A673 (cell line): Measurements from ENCODE around the gene AGPAT3. TPM values are rescaled to one million over a fixed set of nuclear protein-coding genes. Genes with fewer than 3 reads are reported as not detected.
A peak's percentile ranks its signal among the peaks of the same experiment; 100 is the strongest.

Experiments used
- BruUV-seq: library from RNA; stranded (reverse); fragments of 400-500 nt; replicated peaks from 2 replicates; lab custom pipeline; 2021; lab: Mats Ljungman, UMichigan
- CTCF ChIA-PET: fragments of 300-600 bp; sonication (Branson Sonifier 250); formaldehyde crosslinking; loops from one replicate; lab custom pipeline; 2022; ENCODE audit warnings: antibody characterized with exemption; lab: Charles Lee
- POLR2A ChIA-PET: fragments of 300-600 bp; sonication (Branson Sonifier 250); formaldehyde crosslinking; loops from one replicate; lab custom pipeline; 2022; ENCODE audit warnings: antibody characterized with exemption; ENCODE audit not compliant: low non-redundant PET; lab: Charles Lee
- DNase-seq: peaks from one replicate; pipeline ENCODE4 v3.0.0-alpha.2; 2015; ENCODE audit warnings: low spot score
- H3K27ac ChIP-seq: fragments of 200-600 bp; sonication (generic); 2 replicates; pipeline ENCODE4 v1.5.1; 2016; ENCODE audit warnings: mixed run types, low read depth, mild to moderate bottlenecking, mixed read lengths, antibody characterized with exemption, low read length; ENCODE audit not compliant: poor library complexity, severe bottlenecking
- H3K27me3 ChIP-seq: fragments of 200-600 bp; sonication (generic); replicated peaks from 2 replicates; pipeline ENCODE4 v1.6.1; 2017; ENCODE audit warnings: mixed run types, low read depth, mild to moderate bottlenecking, mixed read lengths, antibody characterized with exemption, low read length; ENCODE audit not compliant: insufficient read depth, poor library complexity
- H3K36me3 ChIP-seq: fragments of 200-600 bp; sonication (generic); 2 replicates; pipeline ENCODE4 v1.6.1; 2016; ENCODE audit warnings: mixed run types, mild to moderate bottlenecking, mixed read lengths, antibody characterized with exemption, low read length; ENCODE audit not compliant: insufficient read depth, poor library complexity, severe bottlenecking
- H3K4me1 ChIP-seq: fragments of 200-600 bp; sonication (generic); 2 replicates; pipeline ENCODE4 v1.6.1; 2017; ENCODE audit warnings: mixed run types, mild to moderate bottlenecking, mixed read lengths, antibody characterized with exemption, low read length; ENCODE audit not compliant: insufficient read depth, poor library complexity, severe bottlenecking
- H3K4me3 ChIP-seq: fragments of 200-600 bp; sonication (generic); 2 replicates; pipeline ENCODE4 v1.5.1; 2016; ENCODE audit warnings: low read depth, mixed run types, mild to moderate bottlenecking, mixed read lengths, low read length; ENCODE audit not compliant: poor library complexity, severe bottlenecking
- H3K9me3 ChIP-seq: fragments of 200-600 bp; sonication (generic); 2 replicates; pipeline ENCODE4 v1.6.1; 2016; ENCODE audit warnings: mixed run types, low read depth, mild to moderate bottlenecking, mixed read lengths, antibody characterized with exemption, low read length; ENCODE audit not compliant: poor library complexity, severe bottlenecking
- CTCF ChIP-seq: fragments of 300-800, 200-600 bp; sonication (generic); conservative IDR thresholded peaks from 2 replicates; pipeline ENCODE4 v1.5.1; 2017; ENCODE audit warnings: low read depth, mild to moderate bottlenecking, antibody characterized with exemption, low read length, moderate library complexity, mixed read lengths
- EZH2 ChIP-seq: fragments of 200-600 bp; sonication (generic); IDR thresholded peaks from 2 replicates; pipeline ENCODE4 v1.6.1; 2017; ENCODE audit warnings: borderline replicate concordance, low read depth, mild to moderate bottlenecking, mixed read lengths, antibody characterized with exemption, low read length; ENCODE audit not compliant: poor library complexity, severe bottlenecking
- intact Hi-C: fragments of 100-400 bp; cut with micrococcal nuclease; formaldehyde crosslinking; loops from one replicate; pipeline ENCODE4 v1.10.0; 2022; ENCODE audit not compliant: unreplicated experiment
- total RNA-seq: library from RNA; stranded (reverse); gene quantifications from 2 replicates; pipeline ENCODE4 v1.2.3, GENCODE V29; 2021

The AGPAT3 gene
- total RNA-seq, 1 experiment from 2014 or later = 69.6 TPM

GRCh38 chr21:44021064-44021463 lies 156.0 kb downstream of the AGPAT3 start:
- Histone ChIP-seq H3K9me3 (no peaks in the 10 kb centered on the region), H3K36me3 (no peaks in the 10 kb centered on the region), H3K4me1 (peaks cover 23% of the 10 kb centered on the region), H3K27me3 (no peaks in the 10 kb centered on the region), H3K27ac (no peak overlapping the region), H3K4me3 (no peak overlapping the region)
- ChIA-PET CTCF (no interaction called here), POLR2A (no interaction called here)
- TF ChIP-seq EZH2 (no peak), CTCF (no peak)
- no TSS peak for BruUV-seq
- intact Hi-C loops = no loop called here
- DNase-seq = no peak

GRCh38 chr21:44024257-44024656 lies 159.2 kb downstream of the AGPAT3 start:
- no peaks in the 10 kb centered on the region for H3K9me3 ChIP-seq
- DNase-seq = no peak
- H3K27me3 ChIP-seq = no peaks in the 10 kb centered on the region
- H3K4me1 ChIP-seq = peaks cover 52% of the 10 kb centered on the region
- ChIA-PET CTCF (no interaction called here), POLR2A (interaction anchor here (0.8 kb wide), 1 partner anchor 9 kb away, joined by 3 read pairs; no protein-coding TSS in a partner anchor)
- TF ChIP-seq EZH2 = no peak
- TF ChIP-seq CTCF = no peak
- intact Hi-C loops = no loop called here
- H3K4me3 ChIP-seq = no peak overlapping the region
- no TSS peak for BruUV-seq
- no peak overlapping the region for H3K27ac ChIP-seq
- no peaks in the 10 kb centered on the region for H3K36me3 ChIP-seq

- H3K36me3 ChIP-seq = no peaks in the 10 kb centered on the region
- no peak overlapping the region for H3K4me3 ChIP-seq
- no peaks in the 10 kb centered on the region for H3K27me3 ChIP-seq
- BruUV-seq = no TSS peak
- H3K27ac ChIP-seq = peak overlapping the region; percentile 81
- intact Hi-C loops = no loop called here
- ChIA-PET POLR2A (interaction anchor here (0.6 to 0.8 kb wide), 2 partner anchors 10 to 253 kb away, joined by 3 to 11 read pairs; no protein-coding TSS in a partner anchor), CTCF (no interaction called here)
- no peak for DNase-seq
- H3K4me1 ChIP-seq = peaks cover 55% of the 10 kb centered on the region
- no peak for TF ChIP-seq EZH2
- no peak for TF ChIP-seq CTCF
- no peaks in the 10 kb centered on the region for H3K9me3 ChIP-seq
Observed at GRCh38 chr21:44024887-44025353, 159.9 kb downstream of the AGPAT3 start.
